C4-2B (cell line): ENCODE results near the gene GTSE1.

Source experiments
- ZFX ChIP-seq: fragments of 450-650 bp; IDR thresholded peaks from 2 replicates; pipeline ENCODE4 v1.6.1; 2017
- TF ChIP-seq, protein P1 (sequence below): fragments of 450-650 bp; conservative IDR thresholded peaks from 2 replicates; pipeline ENCODE4 v1.5.1; 2017; ENCODE audit warnings: mild to moderate bottlenecking

DNA sequence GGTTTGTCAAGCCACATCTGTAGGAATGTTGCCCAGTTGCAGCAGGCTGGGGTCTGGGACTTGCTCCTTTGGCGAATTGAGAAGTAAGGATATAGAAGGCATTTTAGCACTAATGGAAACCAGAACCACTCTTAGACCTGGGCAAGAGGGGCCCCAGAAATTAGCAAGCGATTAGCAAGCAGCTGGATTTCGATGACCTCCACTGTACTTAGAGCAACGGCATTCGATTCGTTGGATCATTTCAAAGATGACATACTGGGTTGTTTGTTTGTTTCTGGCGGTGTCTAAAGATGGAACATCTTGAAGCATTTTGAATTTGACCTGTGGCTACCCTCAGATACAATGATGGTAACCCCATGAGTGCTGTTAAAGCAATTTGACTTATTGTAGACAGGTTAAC lies 45.4 kb upstream of the GTSE1 start:
- TF ChIP-seq, protein P1, sequence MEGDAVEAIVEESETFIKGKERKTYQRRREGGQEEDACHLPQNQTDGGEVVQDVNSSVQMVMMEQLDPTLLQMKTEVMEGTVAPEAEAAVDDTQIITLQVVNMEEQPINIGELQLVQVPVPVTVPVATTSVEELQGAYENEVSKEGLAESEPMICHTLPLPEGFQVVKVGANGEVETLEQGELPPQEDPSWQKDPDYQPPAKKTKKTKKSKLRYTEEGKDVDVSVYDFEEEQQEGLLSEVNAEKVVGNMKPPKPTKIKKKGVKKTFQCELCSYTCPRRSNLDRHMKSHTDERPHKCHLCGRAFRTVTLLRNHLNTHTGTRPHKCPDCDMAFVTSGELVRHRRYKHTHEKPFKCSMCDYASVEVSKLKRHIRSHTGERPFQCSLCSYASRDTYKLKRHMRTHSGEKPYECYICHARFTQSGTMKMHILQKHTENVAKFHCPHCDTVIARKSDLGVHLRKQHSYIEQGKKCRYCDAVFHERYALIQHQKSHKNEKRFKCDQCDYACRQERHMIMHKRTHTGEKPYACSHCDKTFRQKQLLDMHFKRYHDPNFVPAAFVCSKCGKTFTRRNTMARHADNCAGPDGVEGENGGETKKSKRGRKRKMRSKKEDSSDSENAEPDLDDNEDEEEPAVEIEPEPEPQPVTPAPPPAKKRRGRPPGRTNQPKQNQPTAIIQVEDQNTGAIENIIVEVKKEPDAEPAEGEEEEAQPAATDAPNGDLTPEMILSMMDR: no peak
- TF ChIP-seq ZFX: no peak
